Activated CD8-positive, alpha-beta memory T cell treated with anti-CD3 and anti-CD28 coated beads, Interleukin-2, amount 10 ng/mL, durations not matched to agents 7 days and 5 days (primary cell): ENCODE data around the gene RPLP1. TPM values are rescaled to one million over a fixed set of nuclear protein-coding genes. Genes with fewer than 3 reads are reported as not detected.

ENCODE experiments used
- ATAC-seq: fragments of 150-1000 bp; cut with Tn5 transposase; one replicate; pipeline ENCODE4 v1.10.0; 2021; ENCODE audit warnings: moderate library complexity
- CTCF ChIA-PET: fragments of 350-600 bp; sonication (Branson Sonifier 250); formaldehyde crosslinking; loops from one replicate; lab custom pipeline; 2021; ENCODE audit warnings: antibody characterized with exemption; lab: Charles Lee
- DNase-seq: peaks from one replicate; pipeline ENCODE4 v3.0.0-alpha.2; 2020
- H3K27ac Mint-ChIP-seq: one replicate; pipeline ENCODE4 v1.8.0; 2021; ENCODE audit warnings: mild to moderate bottlenecking, mixed read lengths
- H3K27me3 Mint-ChIP-seq: one replicate; pipeline ENCODE4 v1.8.0; 2021; ENCODE audit warnings: mixed read lengths
- H3K36me3 Mint-ChIP-seq: one replicate; pipeline ENCODE4 v1.8.0; 2021; ENCODE audit warnings: mild to moderate bottlenecking, mixed read lengths
- H3K4me1 Mint-ChIP-seq: one replicate; pipeline ENCODE4 v1.8.0; 2021; ENCODE audit warnings: mixed read lengths
- H3K4me3 Mint-ChIP-seq: one replicate; pipeline ENCODE4 v1.8.0; 2021; ENCODE audit warnings: mild to moderate bottlenecking, moderate library complexity, mixed read lengths
- H3K9me3 Mint-ChIP-seq: one replicate; pipeline ENCODE4 v1.8.0; 2022; ENCODE audit warnings: low read depth, mixed read lengths
- total RNA-seq, 2 experiments: library from RNA; stranded (reverse); gene quantifications; one replicate each; pipeline ENCODE4 v1.2.3, GENCODE V29; 2021

The RPLP1 gene
- total RNA-seq, 2 experiments from 2014 or later, result 1,405 to 1,605 TPM

GRCh38 chr15:69497667-69498066, 45.0 kb downstream of the RPLP1 start:
- Mint-ChIP-seq H3K36me3 (no peaks in the 10 kb centered on the region), H3K4me1 (peaks cover 15% of the 10 kb centered on the region), H3K9me3 (no peaks in the 10 kb centered on the region), H3K4me3 (no peak overlapping the region), H3K27me3 (peaks cover 6% of the 10 kb centered on the region), H3K27ac (no peak overlapping the region)
- ATAC-seq (no peak), DNase-seq (no peak)
- CTCF ChIA-PET, result no interaction called here

GRCh38 chr15:69498282-69498681, 45.7 kb downstream of the RPLP1 start:
- no peak for ATAC-seq
- H3K4me1 Mint-ChIP-seq, result peaks cover 15% of the 10 kb centered on the region
- no peak overlapping the region for H3K4me3 Mint-ChIP-seq
- no peak overlapping the region for H3K27ac Mint-ChIP-seq
- H3K36me3 Mint-ChIP-seq, result no peaks in the 10 kb centered on the region
- CTCF ChIA-PET, result no interaction called here
- peaks cover 6% of the 10 kb centered on the region for H3K27me3 Mint-ChIP-seq
- no peaks in the 10 kb centered on the region for H3K9me3 Mint-ChIP-seq
- no peak for DNase-seq

- DNase-seq, result no peak
- Mint-ChIP-seq H3K36me3 (no peaks in the 10 kb centered on the region), H3K27ac (no peak overlapping the region), H3K9me3 (no peaks in the 10 kb centered on the region), H3K4me1 (peaks cover 15% of the 10 kb centered on the region), H3K27me3 (peaks cover 12% of the 10 kb centered on the region), H3K4me3 (no peak overlapping the region)
- CTCF ChIA-PET, result interaction anchor here (1.1 kb wide), 1 partner anchor 20 kb away, joined by 3 read pairs; no protein-coding TSS in a partner anchor
- ATAC-seq, result no peak
Observed at GRCh38 chr15:69498987-69499386, 46.4 kb downstream of the RPLP1 start.

- Mint-ChIP-seq H3K36me3 (no peaks in the 10 kb centered on the region), H3K27ac (no peak overlapping the region), H3K4me1 (peaks cover 15% of the 10 kb centered on the region), H3K27me3 (peaks cover 12% of the 10 kb centered on the region), H3K4me3 (no peak overlapping the region), H3K9me3 (no peaks in the 10 kb centered on the region)
- DNase-seq, result no peak
- CTCF ChIA-PET, result interaction anchor here (1.1 kb wide), 1 partner anchor 21 kb away, joined by 3 read pairs; no protein-coding TSS in a partner anchor
- no peak for ATAC-seq
Observed at GRCh38 chr15:69499521-69500211, 47.0 kb downstream of the RPLP1 start.

GRCh38 chr15:69500339-69500738, 47.7 kb downstream of the RPLP1 start:
- no peak overlapping the region for H3K4me3 Mint-ChIP-seq
- CTCF ChIA-PET, result interaction anchor here (1.1 kb wide), 1 partner anchor 21 kb away, joined by 3 read pairs; no protein-coding TSS in a partner anchor
- H3K4me1 Mint-ChIP-seq, result peaks cover 15% of the 10 kb centered on the region
- no peaks in the 10 kb centered on the region for H3K9me3 Mint-ChIP-seq
- H3K27ac Mint-ChIP-seq, result no peak overlapping the region
- DNase-seq (no peak), ATAC-seq (no peak)
- H3K36me3 Mint-ChIP-seq, result no peaks in the 10 kb centered on the region
- peaks cover 12% of the 10 kb centered on the region for H3K27me3 Mint-ChIP-seq

- Mint-ChIP-seq H3K9me3 (no peaks in the 10 kb centered on the region), H3K27me3 (peaks cover 7% of the 10 kb centered on the region), H3K4me3 (no peak overlapping the region), H3K27ac (no peak overlapping the region), H3K36me3 (no peaks in the 10 kb centered on the region), H3K4me1 (peaks cover 15% of the 10 kb centered on the region)
- ATAC-seq, result no peak
- CTCF ChIA-PET, result interaction anchor here (1.8 kb wide), 1 partner anchor 26 kb away, joined by 5 read pairs; no protein-coding TSS in a partner anchor
- no peak for DNase-seq
Observed at GRCh38 chr15:69501456-69501855, 48.8 kb downstream of the RPLP1 start.

GRCh38 chr15:69502470-69503045, 49.9 kb downstream of the RPLP1 start:
- Mint-ChIP-seq H3K4me1 (peaks cover 9% of the 10 kb centered on the region), H3K4me3 (no peak overlapping the region), H3K36me3 (no peaks in the 10 kb centered on the region), H3K27me3 (peaks cover 7% of the 10 kb centered on the region), H3K9me3 (no peaks in the 10 kb centered on the region), H3K27ac (no peak overlapping the region)
- ATAC-seq (no peak), DNase-seq (no peak)
- CTCF ChIA-PET, result interaction anchor here (0.9 to 1.8 kb wide), 3 partner anchors 12 to 27 kb away, joined by 3 to 5 read pairs (median 4); no protein-coding TSS in a partner anchor

GRCh38 chr15:69504352-69505040, 51.9 kb downstream of the RPLP1 start:
- Mint-ChIP-seq H3K36me3 (no peaks in the 10 kb centered on the region), H3K4me1 (peaks cover 9% of the 10 kb centered on the region), H3K4me3 (no peak overlapping the region), H3K27me3 (peaks cover 13% of the 10 kb centered on the region), H3K9me3 (no peaks in the 10 kb centered on the region), H3K27ac (no peak overlapping the region)
- no peak for DNase-seq
- CTCF ChIA-PET, result no interaction called here
- ATAC-seq, result no peak

Other genes with a start within 250 kb of the RPLP1 start
- not detected for gene PAQR5, start 153.9 kb upstream of the RPLP1 start, total RNA-seq
- gene KIF23, start 38.5 kb upstream of the RPLP1 start, total RNA-seq, result 10 to 100 TPM; 70.9 to 81.1 TPM